Cerebellar cortex (tissue), 1 donor: ENCODE data around the gene ATP6V1B1.
A peak's percentile ranks its signal among the peaks of the same experiment; 100 is the strongest.

Source experiments
- DNase-seq: peaks from one replicate; pipeline ENCODE4 v3.0.0-alpha.2; 2015; ENCODE audit warnings: low spot score

The ATP6V1B1 gene

GRCh38 chr2:70944111-70944690, 8.5 kb downstream of the ATP6V1B1 start:
- no peak for DNase-seq

DNA sequence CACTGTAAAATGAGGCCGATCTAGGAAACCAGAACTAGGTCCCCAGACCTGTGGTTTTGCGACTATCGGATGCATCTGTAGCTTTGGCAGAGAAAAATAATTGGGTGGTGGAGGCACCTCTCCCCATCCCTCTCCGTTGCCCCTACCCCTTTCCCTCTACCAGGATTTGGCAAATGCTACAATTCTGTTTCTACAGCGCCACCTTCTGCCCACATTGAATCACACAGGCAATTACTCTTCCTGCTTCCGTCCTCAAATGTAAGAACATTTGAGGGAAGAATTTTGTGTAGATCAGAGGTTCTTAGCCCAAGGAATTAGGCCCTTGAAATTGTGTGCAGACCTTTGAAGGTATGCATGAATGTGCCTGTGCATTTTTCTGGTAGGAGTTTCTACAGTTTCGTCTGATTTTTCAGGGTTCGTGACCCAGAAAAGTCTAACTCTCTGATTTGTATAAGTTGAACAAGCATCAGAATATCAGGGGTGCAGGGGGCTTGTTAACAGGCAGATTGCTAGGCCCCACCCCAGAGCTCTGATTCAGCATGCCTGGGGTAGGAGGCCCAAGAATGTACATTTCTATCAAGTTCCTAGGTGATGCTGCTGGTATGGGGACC, 11.2 kb downstream of the ATP6V1B1 start:
- peak; percentile 73 for DNase-seq

DNA sequence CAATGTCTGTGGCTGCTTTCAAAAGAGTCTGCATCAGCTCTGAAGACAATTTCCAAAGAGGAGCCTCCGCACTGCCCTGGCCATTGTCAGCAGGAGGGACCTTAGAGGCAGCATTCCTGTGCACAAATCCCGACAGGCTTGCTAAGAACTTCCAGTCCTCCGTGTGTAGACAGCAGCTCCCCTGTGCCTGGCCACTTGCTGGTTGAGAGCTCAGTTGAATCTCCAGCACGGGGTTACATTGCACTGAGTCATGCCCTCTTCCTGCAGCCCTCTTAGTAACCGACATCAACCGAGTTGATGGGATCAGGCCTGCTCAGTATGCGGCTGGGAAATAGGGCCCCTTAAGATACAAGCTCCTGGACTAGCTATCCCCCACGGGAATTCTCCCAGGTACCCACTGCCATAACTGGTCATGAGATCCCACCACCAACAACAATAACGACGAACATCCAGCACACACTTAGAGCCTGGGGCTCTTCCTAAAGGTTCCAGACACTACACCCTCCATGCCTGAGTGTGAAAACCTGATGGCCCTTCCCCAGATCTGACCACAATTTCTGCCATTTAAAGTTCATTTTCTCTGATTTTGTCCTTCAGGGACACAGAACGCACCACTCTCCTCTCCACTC, 12.0 kb downstream of the ATP6V1B1 start:
- DNase-seq = no peak

GRCh38 chr2:70948337-70949003, 12.8 kb downstream of the ATP6V1B1 start:
- peak; percentile 75 for DNase-seq

- DNase-seq = no peak
Observed at GRCh38 chr2:70949086-70949485, 13.4 kb downstream of the ATP6V1B1 start.

DNA sequence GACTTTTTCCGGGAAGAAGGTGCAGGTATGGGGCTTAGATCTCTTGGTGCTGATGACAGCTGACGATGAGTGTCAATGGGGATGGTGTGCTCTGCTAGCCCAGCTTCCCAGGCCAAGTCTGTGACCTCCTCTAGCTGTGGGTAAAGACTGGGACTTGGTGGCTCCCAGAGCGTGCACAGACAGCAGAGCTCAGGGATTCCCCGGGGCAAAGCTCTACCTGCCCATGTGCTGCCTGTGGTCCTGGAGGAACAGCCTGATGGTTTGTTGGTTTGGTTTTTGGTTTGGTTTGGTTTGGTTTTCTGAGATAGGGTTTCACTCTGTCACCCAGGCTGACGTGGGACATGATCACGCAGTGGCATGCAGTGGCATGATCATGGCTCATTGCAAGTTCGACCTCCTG, 19.2 kb downstream of the ATP6V1B1 start:
- no peak for DNase-seq

GRCh38 chr2:70956141-70956540, 20.4 kb downstream of the ATP6V1B1 start:
- no peak for DNase-seq

- no peak for DNase-seq
Observed at GRCh38 chr2:70957798-70958197, 22.1 kb downstream of the ATP6V1B1 start.

DNA sequence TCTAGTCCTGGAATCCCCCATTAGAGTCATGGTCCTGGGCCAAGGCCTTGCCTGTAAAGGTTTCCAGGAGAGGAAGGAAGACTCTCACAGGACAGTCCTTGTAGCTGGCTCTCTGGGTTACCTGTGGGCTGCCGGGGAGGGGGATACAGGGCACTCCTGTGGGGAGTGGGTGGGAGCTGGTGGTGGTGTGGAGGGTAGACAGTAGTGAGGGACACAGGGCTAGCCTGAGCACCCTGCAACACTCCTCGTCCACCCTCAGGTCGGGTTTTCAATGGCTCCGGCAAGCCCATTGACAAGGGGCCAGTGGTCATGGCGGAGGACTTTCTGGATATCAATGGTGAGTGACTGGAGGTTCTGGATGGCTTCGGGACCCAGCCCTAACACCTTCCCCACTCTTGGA, 23.1 kb downstream of the ATP6V1B1 start:
- no peak for DNase-seq

DNA sequence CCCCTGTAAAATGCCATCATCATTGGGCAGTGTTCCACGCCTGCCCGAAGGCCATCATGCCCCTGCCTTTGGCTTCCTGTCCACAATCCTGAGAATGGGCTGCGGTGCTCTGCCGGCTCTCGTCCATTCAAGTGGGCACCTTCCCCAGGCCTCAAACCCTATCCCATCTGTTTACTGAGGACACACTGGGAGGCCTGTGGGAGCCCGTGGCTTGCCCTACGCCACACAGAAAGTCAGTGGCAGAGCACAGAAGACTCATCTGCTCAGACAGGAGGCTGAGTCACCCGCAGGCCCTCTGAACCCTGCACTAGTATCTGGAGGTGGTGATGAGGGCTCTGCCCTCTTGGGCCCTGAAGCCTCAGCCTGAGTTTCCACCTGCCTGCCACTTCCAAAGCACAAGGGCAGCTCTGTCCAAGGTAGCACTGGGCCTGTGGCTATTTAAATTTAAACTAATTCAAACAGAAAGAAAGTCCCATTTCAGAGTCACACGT, 23.6 kb downstream of the ATP6V1B1 start:
- DNase-seq = no peak

GRCh38 chr2:70959851-70960832, 24.4 kb downstream of the ATP6V1B1 start:
- DNase-seq = no peak

DNA sequence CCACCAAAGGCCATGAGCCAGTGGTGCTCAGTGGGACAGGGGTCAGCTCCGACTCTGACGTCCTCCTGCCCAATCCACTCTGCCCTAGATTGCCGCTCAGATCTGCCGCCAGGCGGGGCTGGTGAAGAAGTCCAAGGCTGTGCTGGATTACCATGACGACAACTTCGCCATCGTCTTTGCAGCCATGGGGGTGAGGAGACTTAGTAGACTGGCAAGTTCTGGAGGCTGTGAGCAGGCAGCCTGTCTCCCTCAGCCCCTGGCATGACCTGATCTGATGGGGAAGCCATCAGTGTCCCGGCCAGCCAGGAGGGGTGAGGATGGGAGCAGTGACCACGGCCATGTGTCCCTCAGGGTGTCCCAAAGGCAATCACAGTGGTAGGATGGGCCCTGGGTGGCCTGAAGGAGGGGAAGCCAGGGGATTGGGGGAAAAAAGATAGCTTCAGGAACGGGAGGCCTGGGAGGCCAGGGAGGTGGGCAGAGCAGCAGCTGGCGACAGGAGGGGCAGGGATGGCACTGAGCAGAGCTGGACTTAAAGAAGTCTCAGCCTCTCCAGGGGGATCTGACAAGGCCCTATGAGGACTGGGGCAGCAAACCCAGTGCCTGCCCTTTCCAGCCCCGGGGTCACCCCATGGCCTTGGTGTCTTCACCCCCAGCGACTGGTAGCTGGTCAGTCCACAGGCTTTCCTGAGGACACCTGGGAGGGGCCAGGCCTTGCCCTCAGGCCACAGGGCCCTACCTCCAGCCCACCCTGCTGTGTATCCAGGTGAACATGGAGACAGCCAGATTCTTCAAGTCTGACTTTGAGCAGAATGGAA, 25.3 kb downstream of the ATP6V1B1 start:
- DNase-seq = no peak

DNA sequence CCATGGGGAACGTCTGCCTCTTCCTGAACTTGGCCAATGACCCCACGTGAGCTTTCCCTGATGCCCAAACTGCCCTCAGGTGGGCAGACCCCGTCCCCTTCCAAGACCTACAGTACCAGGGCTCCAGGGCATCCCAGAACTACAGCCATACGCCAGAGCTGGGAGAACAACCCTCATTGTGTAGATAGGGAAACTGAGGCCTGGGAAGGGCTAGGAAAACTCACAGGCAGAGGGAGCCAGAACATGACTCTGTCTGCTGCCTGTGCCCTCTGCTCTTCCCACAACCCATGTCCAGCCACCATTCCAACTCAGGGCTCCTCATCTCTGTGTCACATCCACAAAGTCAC, 25.9 kb downstream of the ATP6V1B1 start:
- DNase-seq = no peak

GRCh38 chr2:70962211-70962884, 26.6 kb downstream of the ATP6V1B1 start:
- no peak for DNase-seq

DNA sequence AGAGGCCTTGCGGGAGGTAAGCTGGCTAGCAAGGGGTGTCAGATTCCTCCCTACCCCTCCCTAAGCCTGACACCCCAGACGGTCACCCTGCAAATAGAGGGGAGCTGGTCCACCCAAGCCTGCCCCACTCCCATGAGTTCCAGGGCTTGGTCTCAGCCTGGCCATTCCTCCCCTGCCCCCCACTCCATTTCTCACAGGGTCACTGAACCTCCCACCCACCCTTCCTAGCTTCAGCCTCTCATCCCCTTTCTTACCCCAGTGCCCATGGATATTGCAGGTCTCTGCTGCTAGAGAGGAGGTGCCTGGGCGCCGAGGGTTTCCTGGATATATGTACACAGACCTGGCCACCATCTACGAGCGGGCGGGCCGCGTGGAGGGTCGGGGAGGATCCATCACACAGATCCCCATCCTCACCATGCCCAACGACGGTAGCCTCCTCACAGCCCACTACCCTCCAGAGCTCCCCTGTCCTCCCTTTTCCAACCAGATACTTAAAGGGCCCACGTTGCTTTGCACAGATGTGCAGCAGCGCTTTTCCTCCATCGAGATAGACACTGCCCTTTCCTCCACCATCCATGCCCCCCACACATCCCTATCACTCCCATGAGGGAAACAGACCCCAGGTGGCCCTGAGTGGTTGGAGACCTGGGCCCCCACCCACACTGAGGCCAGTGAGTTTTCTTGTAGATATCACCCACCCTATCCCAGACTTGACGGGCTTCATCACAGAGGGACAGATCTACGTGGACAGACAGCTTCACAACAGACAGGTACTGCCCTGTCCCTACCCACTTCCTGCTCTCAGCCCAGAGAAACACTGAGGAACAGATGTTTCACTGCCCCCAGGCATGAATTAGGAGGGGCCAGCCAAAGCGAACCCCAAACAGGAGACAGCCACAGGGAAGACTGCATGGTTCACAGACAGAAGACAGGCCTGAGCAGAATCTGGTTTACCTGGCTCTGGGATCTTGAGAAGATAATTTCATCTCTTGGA, 27.5 kb downstream of the ATP6V1B1 start:
- DNase-seq = no peak

- DNase-seq = no peak
Observed at GRCh38 chr2:70964133-70964532, 28.4 kb downstream of the ATP6V1B1 start.

DNA sequence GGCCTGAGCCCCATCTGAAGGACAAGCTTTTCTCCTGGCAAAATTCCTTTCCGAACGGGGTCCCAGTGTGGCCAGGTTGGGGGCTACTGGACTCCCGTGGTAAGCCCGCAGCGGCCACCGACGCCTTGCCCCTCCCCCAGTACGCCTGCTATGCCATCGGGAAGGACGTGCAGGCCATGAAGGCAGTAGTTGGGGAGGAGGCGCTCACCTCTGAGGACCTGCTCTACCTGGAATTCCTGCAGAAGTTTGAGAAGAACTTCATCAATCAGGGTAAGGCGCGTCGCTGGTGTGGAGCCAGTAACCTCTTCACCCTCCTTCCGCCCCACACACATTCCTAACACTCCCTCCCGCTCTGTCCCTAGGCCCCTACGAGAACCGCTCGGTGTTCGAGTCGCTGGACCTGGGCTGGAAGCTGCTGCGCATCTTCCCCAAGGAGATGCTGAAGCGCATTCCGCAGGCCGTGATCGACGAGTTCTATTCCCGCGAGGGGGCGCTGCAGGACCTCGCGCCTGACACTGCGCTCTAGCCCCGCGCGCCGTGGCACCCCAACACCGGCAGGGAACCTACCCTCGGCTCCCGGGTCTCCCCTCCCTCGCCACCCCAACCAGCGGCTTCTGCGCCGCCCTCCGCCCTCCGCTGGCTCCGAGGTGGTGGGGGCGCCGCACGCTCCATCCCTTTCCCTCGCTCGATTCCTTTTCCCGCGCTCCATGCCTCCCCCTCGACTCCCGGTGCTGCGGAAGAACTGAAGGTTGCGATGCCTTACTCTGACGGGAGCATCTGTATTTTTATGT, 29.1 kb downstream of the ATP6V1B1 start:
- DNase-seq = peak; percentile 67

- DNase-seq = no peak
Observed at GRCh38 chr2:70965506-70965905, 29.8 kb downstream of the ATP6V1B1 start.
